ENCODE measurements around the gene MAGEB17. TPM values are rescaled to one million over a fixed set of nuclear protein-coding genes. Genes with fewer than 3 reads are reported as not detected.

MAGEB17 gene
- polyA plus RNA-seq, 2 of the 4 experiments (the other 2 are of a cell fraction), result not detected

DNA sequence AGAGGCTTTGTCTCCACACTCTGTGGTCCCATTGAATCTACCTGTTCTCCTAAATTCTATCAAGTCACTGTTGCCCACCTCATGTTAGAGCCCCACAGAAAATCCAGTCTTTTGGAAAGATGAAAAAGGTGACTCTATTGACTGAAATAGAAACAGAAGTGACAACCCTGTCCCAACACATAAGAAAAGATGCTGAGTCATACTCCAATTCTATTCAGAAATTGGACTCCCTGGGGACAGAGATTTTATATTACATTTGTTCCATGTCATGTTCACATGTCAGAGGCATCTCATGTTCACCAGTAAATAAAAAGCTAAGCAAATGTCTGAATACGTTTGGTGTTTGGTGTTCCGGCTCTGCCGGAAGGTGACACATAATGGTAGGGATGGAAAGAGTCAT is 46.9 kb upstream of the MAGEB17 start:
- Histone ChIP-seq H3K4me3 (no peak overlapping the region), H3K4me1 (no peaks in the 10 kb centered on the region), H3K27ac (no peak overlapping the region), H3K4me2 (no peak overlapping the region), H3K9me3 (no peaks in the 10 kb centered on the region)
- 94% methylated on average over 3 of the region's 3 CpGs for WGBS (ENCODE audit: missing lambda C conversion rate)
- DNase-seq (ENCODE audit: low read depth in 1 of 2, low spot score in 1 of 2) (no peak), ATAC-seq (no peak), FAIRE-seq (no peak)
- POLR2A ChIA-PET, result no interaction called here
- TF ChIP-seq RAD21 (conservative IDR thresholded peaks at IDR 0.05 in 1 of 2, IDR thresholded peaks at IDR 0.05 in 1 of 2), result no peak
- no peak for TF ChIP-seq NPAS2 (CRISPR knock-in tag; IDR thresholded peaks at IDR 0.05; ENCODE audit: borderline replicate concordance)
- peak; percentile 71 for TF ChIP-seq MAFK (IDR thresholded peaks at IDR 0.05; ENCODE audit: partially characterized antibody)
- TF ChIP-seq NFE2L2 (conservative IDR thresholded peaks at IDR 0.05; ENCODE audit: low read length), result peak; percentile 78
- no peak for TF ChIP-seq PHF8 (IDR thresholded peaks at IDR 0.05; ENCODE audit: borderline replicate concordance, low read depth)
- CTCF ChIA-PET, result interaction anchor here (0.6 to 1.1 kb wide), 3 partner anchors 91 to 437 kb away, joined by 3 read pairs; no protein-coding TSS in a partner anchor

DNA sequence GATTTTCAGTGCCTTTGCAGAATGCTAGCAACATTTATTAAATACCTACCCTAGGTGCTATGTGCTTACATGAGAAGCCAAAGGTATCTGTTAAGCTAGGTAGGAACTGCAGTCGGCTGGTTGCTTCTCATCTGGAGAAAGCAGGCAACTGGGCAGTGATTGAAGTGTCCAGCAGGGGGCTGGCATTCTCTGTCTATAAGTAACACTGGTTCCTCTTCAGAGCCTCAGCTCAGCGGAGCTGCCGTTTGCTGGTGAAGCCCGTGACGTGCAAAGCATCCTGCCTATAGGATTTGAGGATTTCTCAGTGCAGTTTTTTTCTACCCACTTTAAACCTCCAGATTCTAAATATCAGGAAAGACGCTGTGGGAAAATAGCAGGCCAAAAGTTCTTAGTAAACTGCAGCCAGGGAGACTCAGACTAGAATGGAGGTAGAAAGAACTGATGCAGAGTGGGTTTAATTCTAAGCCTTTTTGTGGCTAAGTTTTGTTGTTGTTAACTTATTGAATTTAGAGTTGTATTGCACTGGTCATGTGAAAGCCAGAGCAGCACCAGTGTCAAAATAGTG is 44.0 kb upstream of the MAGEB17 start, which contains the start of gene GRPR:
Gene GRPR (plus strand): TSS at position 344 of the 565 bp plus-strand sequence. CDS start 389 bp downstream, outside the sequence.
- TF ChIP-seq JUNB (IDR thresholded peaks at IDR 0.05) (no peak), POLR2AphosphoS2 (conservative IDR thresholded peaks at IDR 0.05; ENCODE audit: low read length) (no peak), MAZ (IDR thresholded peaks at IDR 0.05; ENCODE audit: borderline replicate concordance, low read depth, low read length) (no peak), SMC3 (IDR thresholded peaks at IDR 0.05) (peak; percentile 79), FOXS1 (CRISPR knock-in tag; IDR thresholded peaks at IDR 0.05) (no peak), RAD21 (conservative IDR thresholded peaks at IDR 0.05 in 1 of 2, IDR thresholded peaks at IDR 0.05 in 1 of 2) (peak; percentile 72 to 74), MYC (IDR thresholded peaks at IDR 0.05; ENCODE audit: borderline replicate concordance, low read length) (no peak)
- TF ChIP-seq, protein P1, sequence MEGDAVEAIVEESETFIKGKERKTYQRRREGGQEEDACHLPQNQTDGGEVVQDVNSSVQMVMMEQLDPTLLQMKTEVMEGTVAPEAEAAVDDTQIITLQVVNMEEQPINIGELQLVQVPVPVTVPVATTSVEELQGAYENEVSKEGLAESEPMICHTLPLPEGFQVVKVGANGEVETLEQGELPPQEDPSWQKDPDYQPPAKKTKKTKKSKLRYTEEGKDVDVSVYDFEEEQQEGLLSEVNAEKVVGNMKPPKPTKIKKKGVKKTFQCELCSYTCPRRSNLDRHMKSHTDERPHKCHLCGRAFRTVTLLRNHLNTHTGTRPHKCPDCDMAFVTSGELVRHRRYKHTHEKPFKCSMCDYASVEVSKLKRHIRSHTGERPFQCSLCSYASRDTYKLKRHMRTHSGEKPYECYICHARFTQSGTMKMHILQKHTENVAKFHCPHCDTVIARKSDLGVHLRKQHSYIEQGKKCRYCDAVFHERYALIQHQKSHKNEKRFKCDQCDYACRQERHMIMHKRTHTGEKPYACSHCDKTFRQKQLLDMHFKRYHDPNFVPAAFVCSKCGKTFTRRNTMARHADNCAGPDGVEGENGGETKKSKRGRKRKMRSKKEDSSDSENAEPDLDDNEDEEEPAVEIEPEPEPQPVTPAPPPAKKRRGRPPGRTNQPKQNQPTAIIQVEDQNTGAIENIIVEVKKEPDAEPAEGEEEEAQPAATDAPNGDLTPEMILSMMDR (IDR thresholded peaks at IDR 0.05), result peak; percentile 63
- CTCF ChIA-PET, result interaction anchor here (0.6 to 2.5 kb wide), 17 partner anchors 10 to 573 kb away, joined by 3 to 19 read pairs (median 4); no protein-coding TSS in a partner anchor
- H3K9me3 ChIP-seq, result no peaks in the 10 kb centered on the region
- DNase-seq (ENCODE audit: low read depth in 1 of 2, low spot score in 1 of 2), result peak; percentile 39 to 81
- 1% methylated on average over 6 of the region's 6 CpGs for WGBS (ENCODE audit: missing lambda C conversion rate)
- POLR2A ChIA-PET, result no interaction called here
- peak; percentile 99 to 100 for ATAC-seq
- H3K27ac ChIP-seq, result no peak within 1 kb of the TSS
- peak within 1 kb of the TSS; percentile 53; the same call in 2 of the 3 replicates for H3K4me2 ChIP-seq
- no peak within 1 kb of the TSS for H3K4me3 ChIP-seq
- H3K4me1 ChIP-seq, result no peaks in the 10 kb centered on the region
- peak; percentile 92 for FAIRE-seq

DNA sequence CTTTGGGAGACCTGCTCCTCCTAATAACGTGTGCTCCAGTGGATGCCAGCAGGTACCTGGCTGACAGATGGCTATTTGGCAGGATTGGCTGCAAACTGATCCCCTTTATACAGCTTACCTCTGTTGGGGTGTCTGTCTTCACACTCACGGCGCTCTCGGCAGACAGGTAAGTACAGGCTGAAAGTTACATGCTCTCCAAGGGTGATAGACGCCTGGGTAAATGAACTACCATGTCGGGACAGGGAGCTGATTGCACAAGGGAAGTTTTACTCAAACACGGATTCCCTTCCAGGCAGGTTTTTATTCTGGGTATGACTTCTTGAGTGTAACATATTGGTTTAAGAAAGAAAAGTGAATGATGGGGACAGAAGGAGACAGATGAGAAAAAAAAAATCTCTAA is 43.1 kb upstream of the MAGEB17 start:
- no peak for FAIRE-seq
- ChIA-PET POLR2A (no interaction called here), CTCF (interaction anchor here (0.7 to 2.5 kb wide), 3 partner anchors 14 to 194 kb away, joined by 3 to 19 read pairs (median 14); no protein-coding TSS in a partner anchor)
- no peaks in the 10 kb centered on the region for H3K4me1 ChIP-seq
- no peak overlapping the region for H3K27ac ChIP-seq
- WGBS (ENCODE audit: missing lambda C conversion rate), result 94% methylated on average over 7 of the region's 7 CpGs
- no peaks in the 10 kb centered on the region for H3K9me3 ChIP-seq
- H3K4me2 ChIP-seq, result no peak overlapping the region
- H3K4me3 ChIP-seq, result no peak overlapping the region
- no peak for DNase-seq (ENCODE audit: low read depth in 1 of 2, low spot score in 1 of 2)
- ATAC-seq, result no peak
- TF ChIP-seq, protein P2, sequence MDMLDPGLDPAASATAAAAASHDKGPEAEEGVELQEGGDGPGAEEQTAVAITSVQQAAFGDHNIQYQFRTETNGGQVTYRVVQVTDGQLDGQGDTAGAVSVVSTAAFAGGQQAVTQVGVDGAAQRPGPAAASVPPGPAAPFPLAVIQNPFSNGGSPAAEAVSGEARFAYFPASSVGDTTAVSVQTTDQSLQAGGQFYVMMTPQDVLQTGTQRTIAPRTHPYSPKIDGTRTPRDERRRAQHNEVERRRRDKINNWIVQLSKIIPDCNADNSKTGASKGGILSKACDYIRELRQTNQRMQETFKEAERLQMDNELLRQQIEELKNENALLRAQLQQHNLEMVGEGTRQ (IDR thresholded peaks at IDR 0.05), result no peak
- TF ChIP-seq MAZ (IDR thresholded peaks at IDR 0.05; ENCODE audit: borderline replicate concordance, low read depth, low read length), result no peak
- TF ChIP-seq, protein P3, sequence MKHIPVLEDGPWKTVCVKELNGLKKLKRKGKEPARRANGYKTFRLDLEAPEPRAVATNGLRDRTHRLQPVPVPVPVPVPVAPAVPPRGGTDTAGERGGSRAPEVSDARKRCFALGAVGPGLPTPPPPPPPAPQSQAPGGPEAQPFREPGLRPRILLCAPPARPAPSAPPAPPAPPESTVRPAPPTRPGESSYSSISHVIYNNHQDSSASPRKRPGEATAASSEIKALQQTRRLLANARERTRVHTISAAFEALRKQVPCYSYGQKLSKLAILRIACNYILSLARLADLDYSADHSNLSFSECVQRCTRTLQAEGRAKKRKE (CRISPR knock-in tag; IDR thresholded peaks at IDR 0.05; ENCODE audit: low read depth), result no peak
- TF ChIP-seq SMC3 (IDR thresholded peaks at IDR 0.05), result no peak
- TF ChIP-seq TP53 (CRISPR knock-in tag; IDR thresholded peaks at IDR 0.05), result no peak
- TF ChIP-seq CBX8 (IDR thresholded peaks at IDR 0.05), result no peak
- no peak for TF ChIP-seq RNF2 (IDR thresholded peaks at IDR 0.05; ENCODE audit: borderline replicate concordance, low read depth)
- TF ChIP-seq FOSL2 (IDR thresholded peaks at IDR 0.05), result no peak
- TF ChIP-seq FOSL2 (CRISPR knock-in tag; IDR thresholded peaks at IDR 0.05), result no peak
- TF ChIP-seq, protein P4, sequence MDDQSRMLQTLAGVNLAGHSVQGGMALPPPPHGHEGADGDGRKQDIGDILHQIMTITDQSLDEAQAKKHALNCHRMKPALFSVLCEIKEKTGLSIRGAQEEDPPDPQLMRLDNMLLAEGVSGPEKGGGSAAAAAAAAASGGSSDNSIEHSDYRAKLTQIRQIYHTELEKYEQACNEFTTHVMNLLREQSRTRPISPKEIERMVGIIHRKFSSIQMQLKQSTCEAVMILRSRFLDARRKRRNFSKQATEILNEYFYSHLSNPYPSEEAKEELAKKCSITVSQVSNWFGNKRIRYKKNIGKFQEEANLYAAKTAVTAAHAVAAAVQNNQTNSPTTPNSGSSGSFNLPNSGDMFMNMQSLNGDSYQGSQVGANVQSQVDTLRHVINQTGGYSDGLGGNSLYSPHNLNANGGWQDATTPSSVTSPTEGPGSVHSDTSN (IDR thresholded peaks at IDR 0.05), result no peak
- TF ChIP-seq ZSCAN20 (CRISPR knock-in tag; IDR thresholded peaks at IDR 0.05), result no peak
- TF ChIP-seq, protein P1 (IDR thresholded peaks at IDR 0.05), result no peak
- TF ChIP-seq, protein P5, sequence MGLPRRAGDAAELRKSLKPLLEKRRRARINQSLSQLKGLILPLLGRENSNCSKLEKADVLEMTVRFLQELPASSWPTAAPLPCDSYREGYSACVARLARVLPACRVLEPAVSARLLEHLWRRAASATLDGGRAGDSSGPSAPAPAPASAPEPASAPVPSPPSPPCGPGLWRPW (IDR thresholded peaks at IDR 0.05), result no peak

All from A549 (cell line).